Sigmoid colon (tissue), 7 donors: ENCODE results near the gene PRRG1. TPM values are rescaled to one million over a fixed set of nuclear protein-coding genes. Genes with fewer than 3 reads are reported as not detected.

Experiments used
- DNase-seq: peaks from one replicate; pipeline ENCODE4 v3.0.0-alpha.2; 2019
- H3K27ac ChIP-seq, 4 donors: fragments of 200-600 bp; sonication (generic); one replicate each; pipeline ENCODE4 v1.5.1; 2016 to 2019; ENCODE audit warnings: mild to moderate bottlenecking in 1 of 4
- H3K27me3 ChIP-seq, 3 donors: fragments of 200-600 bp; sonication (generic); one replicate each; pipeline ENCODE4 v1.5.1; 2019; ENCODE audit warnings: mild to moderate bottlenecking in 1 of 3
- H3K36me3 ChIP-seq, 4 donors: fragments of 200-600 bp; sonication (generic); one replicate each; pipeline ENCODE4 v1.5.1; 2016 to 2019
- H3K4me1 ChIP-seq, 4 donors: fragments of 200-600 bp; sonication (generic); one replicate each; pipeline ENCODE4 v1.5.1; 2017 to 2019
- H3K4me3 ChIP-seq, 4 donors: fragments of 200-600 bp; sonication (generic); one replicate each; pipeline ENCODE4 v1.5.1; 2017 to 2019; ENCODE audit warnings: mild to moderate bottlenecking in 2 of 4, moderate library complexity in 1 of 4
- H3K9me3 ChIP-seq, 4 donors: fragments of 200-600 bp in 3 of 4; sonication (generic) in 3 of 4; one replicate each; pipeline versions ENCODE4 v1.5.1 to v1.6.1; 2013 to 2019
- CTCF ChIP-seq, 4 experiments: fragments of 450-650 bp in 3 of 4; fragments of 200-600 bp in 1 of 4; IDR thresholded peaks; one replicate each; pipeline ENCODE4 v1.5.1; 2016 to 2019; ENCODE audit warnings: antibody characterized with exemption in 4 of 4, mild to moderate bottlenecking in 3 of 4, moderate library complexity in 2 of 4
- EP300 ChIP-seq, 4 donors: sonication (generic); formaldehyde crosslinking; IDR thresholded peaks; one replicate each; pipeline ENCODE4 v1.6.1; 2017; ENCODE audit warnings: antibody characterized with exemption in 4 of 4
- POLR2A ChIP-seq, 2 donors: fragments of 450-650 bp; IDR thresholded peaks; one replicate each; pipeline ENCODE4 v1.6.1; 2016; ENCODE audit warnings: antibody characterized with exemption in 2 of 2, mild to moderate bottlenecking in 2 of 2, moderate library complexity in 2 of 2
- POLR2AphosphoS5 ChIP-seq, 4 donors: sonication (generic); formaldehyde crosslinking; IDR thresholded peaks; one replicate each; pipeline ENCODE4 v1.6.1; 2017; ENCODE audit warnings: antibody characterized with exemption in 4 of 4
- WGBS, 2 donors: extraction: QIAGEN DNeasy Blood & Tissue Kit; methylation state at CpG; one replicate each; pipeline ENCODE4 v1.1.7; 2013; 5-methylcytosine and 5-hydroxymethylcytosine counted together
- intact Hi-C: fragments of 100-400 bp; cut with DNase I; formaldehyde crosslinking; loops from one replicate; pipeline ENCODE4 v1.15.1; 2023
- polyA plus RNA-seq, 3 donors: library from polyadenylated mRNA; stranded (reverse); fragments of 200-250 nt; gene quantifications; one replicate each; pipeline ENCODE4 v1.2.3, GENCODE V29; 2013
- total RNA-seq, 4 donors: library from RNA; depleted of rRNA; stranded (reverse); fragments of >200 nt; gene quantifications; one replicate each; pipeline ENCODE4 v1.1.0, GENCODE V29; 2016
- donor health status: healthy with polysubstance abuse.
- donor health status: Bipolar disorder and iron deficiency.
- donor health status: healthy.

The PRRG1 gene
- total and polyA plus RNA-seq, 7 donors: 1.2 to 8.3 (median 4.2) TPM

GRCh38 chrX:37332987-37333658 lies 16.0 kb upstream of the PRRG1 start:
- H3K4me1 ChIP-seq: no peaks in the 10 kb centered on the region
- H3K27ac ChIP-seq: no peak overlapping the region
- intact Hi-C loops: no loop called here
- no peaks in the 10 kb centered on the region for H3K27me3 ChIP-seq
- no peak overlapping the region for H3K4me3 ChIP-seq
- no peak for DNase-seq
- no peaks in the 10 kb centered on the region for H3K9me3 ChIP-seq
- 72 to 81% methylated on average over 8 of the region's 8 CpGs for WGBS, 2 donors
- no peaks in the 10 kb centered on the region for H3K36me3 ChIP-seq
- TF ChIP-seq POLR2A (IDR thresholded peaks at IDR 0.05): no peak
- TF ChIP-seq CTCF (IDR thresholded peaks at IDR 0.05): no peak
- TF ChIP-seq EP300 (IDR thresholded peaks at IDR 0.05): no peak
- TF ChIP-seq POLR2AphosphoS5 (IDR thresholded peaks at IDR 0.05): no peak

GRCh38 chrX:37347420-37347819 lies 1.7 kb upstream of the PRRG1 start:
- WGBS, 2 donors: 67 to 75% methylated on average over 1 of the region's 1 CpG

GRCh38 chrX:37348231-37348970 lies 763 bp upstream of the PRRG1 start:
- peak overlapping the region; percentile 71 to 83 (median 77) for H3K27ac ChIP-seq
- H3K36me3 ChIP-seq: no peaks in the 10 kb centered on the region
- no peak for DNase-seq
- intact Hi-C loops: no loop called here
- H3K9me3 ChIP-seq: no peaks in the 10 kb centered on the region
- H3K4me3 ChIP-seq: peak overlapping the region; percentile 58 to 64 (median 62)
- H3K4me1 ChIP-seq: peaks cover 0 to 6% (median 0%) of the 10 kb centered on the region in 4 donors
- TF ChIP-seq CTCF (IDR thresholded peaks at IDR 0.05) (no peak), POLR2A (IDR thresholded peaks at IDR 0.05) (no peak)
- 33 to 42% methylated on average over 11 of the region's 11 CpGs for whole genome bisulfite sequencing, 2 donors
- H3K27me3 ChIP-seq: no peaks in the 10 kb centered on the region

More at GRCh38 chrX:37347420-37347819, 1.7 kb upstream of the PRRG1 start:
- H3K27me3 ChIP-seq: no peaks in the 10 kb centered on the region
- H3K27ac ChIP-seq: no peak overlapping the region
- peaks cover 0 to 6% (median 0%) of the 10 kb centered on the region in 4 donors for H3K4me1 ChIP-seq
- no peak for DNase-seq
- intact Hi-C loops: no loop called here
- TF ChIP-seq POLR2AphosphoS5 (IDR thresholded peaks at IDR 0.05) (no peak), CTCF (IDR thresholded peaks at IDR 0.05) (no peak), EP300 (IDR thresholded peaks at IDR 0.05) (no peak), POLR2A (IDR thresholded peaks at IDR 0.05) (no peak)
- H3K36me3 ChIP-seq: no peaks in the 10 kb centered on the region
- H3K4me3 ChIP-seq: no peak overlapping the region
- H3K9me3 ChIP-seq: no peaks in the 10 kb centered on the region

- intact Hi-C loops: no loop called here
Measured at GRCh38 chrX:37348971-37349220, 268 bp upstream of the PRRG1 start.

More at GRCh38 chrX:37348971-37349220, 268 bp upstream of the PRRG1 start:
- WGBS, 2 donors: 3 to 5% methylated on average over 18 of the region's 18 CpGs
- Histone ChIP-seq H3K27ac (peak overlapping the region; percentile 71 to 83 (median 77)), H3K9me3 (no peaks in the 10 kb centered on the region), H3K27me3 (no peaks in the 10 kb centered on the region), H3K4me3 (peak overlapping the region; percentile 58 to 64 (median 62)), H3K4me1 (peaks cover 0 to 6% (median 0%) of the 10 kb centered on the region in 4 donors), H3K36me3 (no peaks in the 10 kb centered on the region)
- TF ChIP-seq POLR2A (IDR thresholded peaks at IDR 0.05): no peak
- TF ChIP-seq EP300 (IDR thresholded peaks at IDR 0.05): no peak
- TF ChIP-seq CTCF (IDR thresholded peaks at IDR 0.05): no peak
- no peak for TF ChIP-seq POLR2AphosphoS5 (IDR thresholded peaks at IDR 0.05)
- DNase-seq: no peak
